HFF-Myc (cell line): ENCODE results near the gene CTXN3.

ENCODE experiments used
- DNase-seq: peaks from one replicate; pipeline ENCODE4 v3.0.0-alpha.2; 2011; ENCODE audit warnings: low read depth; ENCODE audit errors: extremely low read depth
- H3K4me3 ChIP-seq: replicated peaks from 2 replicates; pipeline ENCODE4 v1.5.1; 2011; ENCODE audit warnings: low read depth, mild to moderate bottlenecking, control low read depth, low read length
- CTCF ChIP-seq: IDR thresholded peaks from 2 replicates; pipeline ENCODE4 v1.5.1; 2012; ENCODE audit warnings: mild to moderate bottlenecking, low read depth, low read length, control low read depth; ENCODE audit errors: missing control alignments

Gene CTXN3

GRCh38 chr5:127680595-127680994 lies 31.7 kb downstream of the CTXN3 start:
- no peak for TF ChIP-seq CTCF
- DNase-seq = no peak
- no peak overlapping the region for H3K4me3 ChIP-seq

GRCh38 chr5:127683008-127683407 lies 34.1 kb downstream of the CTXN3 start:
- H3K4me3 ChIP-seq = no peak overlapping the region
- DNase-seq = no peak
- no peak for TF ChIP-seq CTCF

- no peak overlapping the region for H3K4me3 ChIP-seq
- no peak for TF ChIP-seq CTCF
- DNase-seq = no peak
Observed at GRCh38 chr5:127684726-127685467, 36.0 kb downstream of the CTXN3 start.

GRCh38 chr5:127685662-127686061 lies 36.8 kb downstream of the CTXN3 start:
- H3K4me3 ChIP-seq = no peak overlapping the region
- TF ChIP-seq CTCF = no peak

GRCh38 chr5:127686424-127686823 lies 37.5 kb downstream of the CTXN3 start:
- no peak for DNase-seq
- no peak for TF ChIP-seq CTCF
- no peak overlapping the region for H3K4me3 ChIP-seq

More at GRCh38 chr5:127685662-127686061, 36.8 kb downstream of the CTXN3 start:
- no peak for DNase-seq

- no peak overlapping the region for H3K4me3 ChIP-seq
- DNase-seq = no peak
- no peak for TF ChIP-seq CTCF
Observed at GRCh38 chr5:127694518-127695171, 45.8 kb downstream of the CTXN3 start.

- TF ChIP-seq CTCF = no peak
- H3K4me3 ChIP-seq = no peak overlapping the region
- no peak for DNase-seq
Observed at GRCh38 chr5:127695346-127695745, 46.5 kb downstream of the CTXN3 start.
